ENCODE results near the gene RASD1. TPM values are rescaled to one million over a fixed set of nuclear protein-coding genes. Genes with fewer than 3 reads are reported as not detected.

The RASD1 gene
- total RNA-seq, 1 donor from 2014 or later, result 0.31 TPM

DNA sequence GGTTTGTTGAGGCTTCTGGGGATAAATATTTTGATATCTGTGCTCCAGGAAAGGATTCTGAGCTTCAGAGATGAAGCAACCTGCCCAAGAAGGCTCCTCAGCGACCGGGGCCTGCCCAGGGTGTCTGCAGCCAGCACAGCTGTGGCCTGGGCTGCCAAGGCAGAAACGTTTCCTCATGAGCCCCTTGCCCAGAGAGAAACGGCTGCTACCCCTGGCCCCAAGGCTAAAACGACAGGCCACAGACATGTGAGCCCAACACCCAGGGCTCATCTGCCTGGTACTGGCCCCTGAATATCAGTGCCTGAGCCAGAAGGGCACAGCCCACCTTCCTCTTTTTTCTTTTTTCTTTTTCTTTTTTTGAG, 45.4 kb upstream of the RASD1 start:
- Mint-ChIP-seq H3K36me3 (ENCODE audit: low read depth, unreplicated experiment) (no peaks in the 10 kb centered on the region), H3K4me1 (ENCODE audit: unreplicated experiment) (no peaks in the 10 kb centered on the region), H3K27me3 (ENCODE audit: unreplicated experiment) (peaks cover 7% of the 10 kb centered on the region), H3K27ac (ENCODE audit: unreplicated experiment) (no peak overlapping the region), H3K4me3 (ENCODE audit: unreplicated experiment) (no peak overlapping the region), H3K9me3 (ENCODE audit: unreplicated experiment) (no peaks in the 10 kb centered on the region)
- TF ChIP-seq, protein P1, sequence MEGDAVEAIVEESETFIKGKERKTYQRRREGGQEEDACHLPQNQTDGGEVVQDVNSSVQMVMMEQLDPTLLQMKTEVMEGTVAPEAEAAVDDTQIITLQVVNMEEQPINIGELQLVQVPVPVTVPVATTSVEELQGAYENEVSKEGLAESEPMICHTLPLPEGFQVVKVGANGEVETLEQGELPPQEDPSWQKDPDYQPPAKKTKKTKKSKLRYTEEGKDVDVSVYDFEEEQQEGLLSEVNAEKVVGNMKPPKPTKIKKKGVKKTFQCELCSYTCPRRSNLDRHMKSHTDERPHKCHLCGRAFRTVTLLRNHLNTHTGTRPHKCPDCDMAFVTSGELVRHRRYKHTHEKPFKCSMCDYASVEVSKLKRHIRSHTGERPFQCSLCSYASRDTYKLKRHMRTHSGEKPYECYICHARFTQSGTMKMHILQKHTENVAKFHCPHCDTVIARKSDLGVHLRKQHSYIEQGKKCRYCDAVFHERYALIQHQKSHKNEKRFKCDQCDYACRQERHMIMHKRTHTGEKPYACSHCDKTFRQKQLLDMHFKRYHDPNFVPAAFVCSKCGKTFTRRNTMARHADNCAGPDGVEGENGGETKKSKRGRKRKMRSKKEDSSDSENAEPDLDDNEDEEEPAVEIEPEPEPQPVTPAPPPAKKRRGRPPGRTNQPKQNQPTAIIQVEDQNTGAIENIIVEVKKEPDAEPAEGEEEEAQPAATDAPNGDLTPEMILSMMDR (IDR thresholded peaks at IDR 0.05; ENCODE audit: unreplicated experiment), result no peak
- no peak for DNase-seq (ENCODE audit: low spot score)

DNA sequence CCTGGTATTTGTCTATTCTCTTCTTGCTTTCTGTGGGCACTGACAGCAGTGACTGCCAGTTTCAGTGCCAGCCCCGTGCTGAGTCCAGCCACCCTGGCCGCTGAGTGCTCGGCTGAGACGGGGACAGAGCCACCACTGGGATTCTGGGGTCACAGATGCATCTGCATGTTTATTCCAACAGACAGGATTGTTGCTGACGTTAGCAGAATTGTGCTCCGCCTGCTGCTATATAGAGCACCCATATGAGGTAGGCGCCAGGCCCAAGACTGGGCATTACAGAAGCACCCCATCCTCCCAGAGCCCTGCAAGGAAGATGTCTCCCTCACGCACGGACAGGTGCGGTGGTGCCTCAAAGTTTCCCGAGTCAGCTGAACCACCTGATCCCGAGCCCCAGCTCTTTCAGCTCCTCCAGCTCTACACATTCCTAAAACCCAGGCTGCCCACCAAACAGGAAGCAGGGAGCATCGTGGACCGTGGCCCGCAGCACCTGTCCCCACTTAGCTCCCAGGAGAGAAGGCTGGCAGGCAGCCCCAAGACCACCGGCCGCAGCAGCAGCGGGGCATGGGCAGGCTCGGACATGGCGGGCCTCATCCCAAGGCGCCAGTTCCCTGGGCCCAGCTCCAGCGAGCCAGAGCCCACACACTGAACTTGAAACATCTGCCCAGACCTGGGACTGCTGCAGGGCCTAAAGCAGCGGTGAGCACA, 44.9 kb upstream of the RASD1 start:
- no peak overlapping the region for H3K27ac Mint-ChIP-seq (ENCODE audit: unreplicated experiment)
- no peaks in the 10 kb centered on the region for H3K4me1 Mint-ChIP-seq (ENCODE audit: unreplicated experiment)
- H3K36me3 Mint-ChIP-seq (ENCODE audit: low read depth, unreplicated experiment), result no peaks in the 10 kb centered on the region
- H3K9me3 Mint-ChIP-seq (ENCODE audit: unreplicated experiment), result no peaks in the 10 kb centered on the region
- no peak overlapping the region for H3K4me3 Mint-ChIP-seq (ENCODE audit: unreplicated experiment)
- peaks cover 7% of the 10 kb centered on the region for H3K27me3 Mint-ChIP-seq (ENCODE audit: unreplicated experiment)
- TF ChIP-seq, protein P1 (IDR thresholded peaks at IDR 0.05; ENCODE audit: unreplicated experiment), result no peak
- no peak for DNase-seq (ENCODE audit: low spot score)

DNA sequence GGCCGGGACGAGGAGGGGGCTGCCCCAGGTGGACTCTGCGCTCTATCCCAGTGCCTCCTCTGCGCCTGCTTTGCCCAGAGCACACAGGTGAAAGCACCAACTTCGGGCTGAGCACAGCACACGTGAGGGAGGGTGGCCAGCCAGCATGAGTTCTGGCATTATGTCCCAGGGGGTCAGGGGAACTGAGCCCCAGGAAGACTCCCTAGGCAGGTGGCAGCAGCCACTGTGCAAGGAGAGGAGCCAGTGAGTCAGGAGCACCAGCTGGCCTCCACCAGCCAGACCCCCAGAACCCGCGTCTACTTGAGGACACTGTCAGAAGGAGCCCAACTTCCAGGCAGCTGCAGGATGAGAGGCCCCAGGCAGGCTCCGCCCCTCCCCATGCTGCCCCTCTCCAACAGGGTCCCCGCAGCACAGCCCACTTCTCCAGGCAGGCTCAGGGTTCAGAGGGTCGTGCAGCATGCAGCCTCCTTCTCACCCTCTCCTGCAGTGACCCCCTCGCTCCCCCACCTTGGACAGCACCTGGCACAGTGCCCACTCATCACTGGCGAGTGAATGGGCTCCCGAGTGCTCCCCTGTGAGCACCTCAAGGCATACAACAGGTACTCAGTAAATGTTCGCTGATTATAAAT, 44.2 kb upstream of the RASD1 start:
- no peak for DNase-seq (ENCODE audit: low spot score)

DNA sequence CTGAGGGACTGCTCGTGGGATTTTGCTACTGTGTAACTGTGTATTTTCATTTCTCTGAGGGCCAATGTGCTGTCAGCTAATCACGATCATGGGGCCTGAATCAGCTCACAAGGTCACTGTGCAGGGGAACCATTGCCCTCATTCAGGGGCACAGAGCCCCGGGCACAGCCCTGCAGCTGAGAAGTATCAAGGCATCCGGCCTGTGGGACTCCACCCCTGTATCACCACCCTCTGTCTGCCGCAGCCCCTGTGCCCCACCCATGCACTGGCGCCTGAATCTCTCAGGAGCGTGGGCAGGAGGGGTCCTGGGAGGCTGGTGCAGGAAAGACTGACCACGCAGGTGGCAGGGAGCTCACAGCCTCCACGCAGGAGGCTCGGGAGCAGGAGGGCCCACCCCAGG, 43.4 kb upstream of the RASD1 start:
- DNase-seq (ENCODE audit: low spot score), result no peak
- no peak overlapping the region for H3K4me3 Mint-ChIP-seq (ENCODE audit: unreplicated experiment)
- H3K36me3 Mint-ChIP-seq (ENCODE audit: low read depth, unreplicated experiment), result no peaks in the 10 kb centered on the region
- peaks cover 8% of the 10 kb centered on the region for H3K27me3 Mint-ChIP-seq (ENCODE audit: unreplicated experiment)
- no peaks in the 10 kb centered on the region for H3K9me3 Mint-ChIP-seq (ENCODE audit: unreplicated experiment)
- no peak overlapping the region for H3K27ac Mint-ChIP-seq (ENCODE audit: unreplicated experiment)
- no peaks in the 10 kb centered on the region for H3K4me1 Mint-ChIP-seq (ENCODE audit: unreplicated experiment)
- TF ChIP-seq, protein P1 (IDR thresholded peaks at IDR 0.05; ENCODE audit: unreplicated experiment), result no peak

More for the DNA sequence above, 44.2 kb upstream of the RASD1 start:
- no peaks in the 10 kb centered on the region for H3K9me3 Mint-ChIP-seq (ENCODE audit: unreplicated experiment)
- no peaks in the 10 kb centered on the region for H3K4me1 Mint-ChIP-seq (ENCODE audit: unreplicated experiment)
- H3K27me3 Mint-ChIP-seq (ENCODE audit: unreplicated experiment), result peaks cover 8% of the 10 kb centered on the region
- no peaks in the 10 kb centered on the region for H3K36me3 Mint-ChIP-seq (ENCODE audit: low read depth, unreplicated experiment)
- no peak overlapping the region for H3K4me3 Mint-ChIP-seq (ENCODE audit: unreplicated experiment)
- TF ChIP-seq, protein P1 (IDR thresholded peaks at IDR 0.05; ENCODE audit: unreplicated experiment), result no peak
- no peak overlapping the region for H3K27ac Mint-ChIP-seq (ENCODE audit: unreplicated experiment)
